Measurements from ENCODE around the gene ING3. TPM values are rescaled to one million over a fixed set of nuclear protein-coding genes. Genes with fewer than 3 reads are reported as not detected.

ING3 gene
- total and polyA plus RNA-seq, 11 donors = 5.4 to 16.0 (median 12.5) TPM

Other genes with a start within 250 kb of the ING3 start
- gene TSPAN12, start 92.6 kb upstream of the ING3 start, total RNA-seq = 10 to 100 TPM; 24.2 to 85.0 (median 59.7) TPM
- 10 to 100 TPM; 32.1 to 45.8 TPM for gene TSPAN12, start 92.6 kb upstream of the ING3 start, polyA plus RNA-seq
- gene CPED1, start 37.9 kb downstream of the ING3 start, total RNA-seq = 10 to 100 TPM; 19.6 to 51.2 (median 27.5) TPM
- 1 to 10 TPM; 3.6 to 9.7 TPM for gene CPED1, start 37.9 kb downstream of the ING3 start, polyA plus RNA-seq

Data from heart left ventricle (tissue), 11 donors.